HG02759 (cell line): Measurements from ENCODE around the gene RPS28.

ENCODE experiments used
- ATAC-seq: cut with Tn5 transposase; IDR thresholded peaks from one replicate; pipeline ENCODE4 v1.9.1; 2021; ENCODE audit warnings: mild to moderate bottlenecking, moderate library complexity; ENCODE audit not compliant: unreplicated experiment

RPS28 gene

DNA sequence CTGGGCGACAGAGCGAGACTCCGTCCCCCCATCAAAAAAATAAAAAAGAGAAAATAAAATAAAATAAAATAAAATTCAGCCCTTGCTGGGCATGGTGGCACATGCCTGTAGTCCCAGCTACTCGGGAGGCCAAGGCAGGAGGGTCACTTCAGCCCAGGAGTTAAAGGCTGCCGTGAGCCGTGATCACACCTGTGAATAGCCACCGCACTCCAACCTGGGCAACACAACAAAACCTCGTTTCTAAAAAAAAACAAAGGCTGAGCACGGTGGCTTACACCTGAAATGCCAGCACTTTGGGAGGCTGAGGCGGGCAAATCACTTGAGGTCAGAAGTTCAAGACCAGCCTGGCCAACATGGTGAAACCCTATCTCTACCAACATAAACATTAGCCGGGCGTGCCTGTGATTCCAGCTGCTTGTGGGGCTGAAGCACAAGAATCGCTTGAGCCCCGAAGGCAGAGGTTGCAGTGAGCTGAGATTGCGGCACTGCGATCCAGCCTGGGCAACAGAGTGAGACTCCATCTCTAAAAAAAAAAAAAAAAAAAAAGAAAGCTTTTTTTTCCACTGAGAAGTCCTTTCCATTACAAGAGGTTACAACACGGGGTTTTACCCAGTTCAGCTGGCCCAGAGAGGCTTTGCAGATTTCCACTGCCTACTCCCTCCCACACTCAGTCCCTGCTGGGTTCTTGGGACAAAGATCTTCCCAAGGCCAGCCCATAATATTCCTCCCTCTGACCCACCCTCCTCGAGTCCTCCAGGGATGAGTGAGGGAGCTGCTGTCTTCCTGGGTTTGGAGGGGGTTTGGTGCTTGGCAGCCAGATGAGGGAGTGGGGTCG is 49.1 kb downstream of the RPS28 start:
- no peak for ATAC-seq

DNA sequence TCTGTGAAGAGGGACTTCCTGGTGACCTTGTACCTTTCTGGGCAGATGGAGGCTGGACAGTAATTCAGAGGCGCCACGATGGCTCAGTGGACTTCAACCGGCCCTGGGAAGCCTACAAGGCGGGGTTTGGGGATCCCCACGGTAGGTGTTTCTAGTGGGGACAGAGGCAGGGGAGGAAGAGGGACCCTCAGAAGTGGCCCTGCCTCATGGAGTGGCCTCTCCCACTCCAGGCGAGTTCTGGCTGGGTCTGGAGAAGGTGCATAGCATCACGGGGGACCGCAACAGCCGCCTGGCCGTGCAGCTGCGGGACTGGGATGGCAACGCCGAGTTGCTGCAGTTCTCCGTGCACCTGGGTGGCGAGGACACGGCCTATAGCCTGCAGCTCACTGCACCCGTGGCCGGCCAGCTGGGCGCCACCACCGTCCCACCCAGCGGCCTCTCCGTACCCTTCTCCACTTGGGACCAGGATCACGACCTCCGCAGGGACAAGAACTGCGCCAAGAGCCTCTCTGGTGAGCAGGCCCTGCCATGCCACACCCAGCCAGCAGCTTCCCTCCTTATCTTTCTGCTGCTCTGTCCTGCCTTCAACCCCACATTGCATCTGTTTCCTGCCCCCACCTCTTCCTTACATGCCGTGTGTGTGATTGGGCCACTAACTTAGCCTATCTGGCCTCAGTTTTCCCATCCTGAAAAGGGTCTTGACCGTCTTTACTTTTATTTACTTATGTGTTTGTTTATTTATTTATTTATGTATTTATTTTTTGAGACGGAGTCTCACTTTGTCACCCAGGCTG is 49.9 kb downstream of the RPS28 start:
- no peak for ATAC-seq
